A673 (cell line): ENCODE data around the gene SGMS1. TPM values are rescaled to one million over a fixed set of nuclear protein-coding genes. Genes with fewer than 3 reads are reported as not detected.

Experiments
- BruUV-seq: library from RNA; stranded (reverse); fragments of 400-500 nt; replicated peaks from 2 replicates; lab custom pipeline; 2021; lab: Mats Ljungman, UMichigan
- CTCF ChIA-PET: fragments of 300-600 bp; sonication (Branson Sonifier 250); formaldehyde crosslinking; loops from one replicate; lab custom pipeline; 2022; ENCODE audit warnings: antibody characterized with exemption; lab: Charles Lee
- POLR2A ChIA-PET: fragments of 300-600 bp; sonication (Branson Sonifier 250); formaldehyde crosslinking; loops from one replicate; lab custom pipeline; 2022; ENCODE audit warnings: antibody characterized with exemption; ENCODE audit not compliant: low non-redundant PET; lab: Charles Lee
- DNase-seq: peaks from one replicate; pipeline ENCODE4 v3.0.0-alpha.2; 2015; ENCODE audit warnings: low spot score
- H3K27ac ChIP-seq: fragments of 200-600 bp; sonication (generic); 2 replicates; pipeline ENCODE4 v1.5.1; 2016; ENCODE audit warnings: mixed run types, low read depth, mild to moderate bottlenecking, mixed read lengths, antibody characterized with exemption, low read length; ENCODE audit not compliant: poor library complexity, severe bottlenecking
- H3K27me3 ChIP-seq: fragments of 200-600 bp; sonication (generic); replicated peaks from 2 replicates; pipeline ENCODE4 v1.6.1; 2017; ENCODE audit warnings: mixed run types, low read depth, mild to moderate bottlenecking, mixed read lengths, antibody characterized with exemption, low read length; ENCODE audit not compliant: insufficient read depth, poor library complexity
- H3K36me3 ChIP-seq: fragments of 200-600 bp; sonication (generic); 2 replicates; pipeline ENCODE4 v1.6.1; 2016; ENCODE audit warnings: mixed run types, mild to moderate bottlenecking, mixed read lengths, antibody characterized with exemption, low read length; ENCODE audit not compliant: insufficient read depth, poor library complexity, severe bottlenecking
- H3K4me1 ChIP-seq: fragments of 200-600 bp; sonication (generic); 2 replicates; pipeline ENCODE4 v1.6.1; 2017; ENCODE audit warnings: mixed run types, mild to moderate bottlenecking, mixed read lengths, antibody characterized with exemption, low read length; ENCODE audit not compliant: insufficient read depth, poor library complexity, severe bottlenecking
- H3K4me3 ChIP-seq: fragments of 200-600 bp; sonication (generic); 2 replicates; pipeline ENCODE4 v1.5.1; 2016; ENCODE audit warnings: low read depth, mixed run types, mild to moderate bottlenecking, mixed read lengths, low read length; ENCODE audit not compliant: poor library complexity, severe bottlenecking
- H3K9me3 ChIP-seq: fragments of 200-600 bp; sonication (generic); 2 replicates; pipeline ENCODE4 v1.6.1; 2016; ENCODE audit warnings: mixed run types, low read depth, mild to moderate bottlenecking, mixed read lengths, antibody characterized with exemption, low read length; ENCODE audit not compliant: poor library complexity, severe bottlenecking
- EZH2 ChIP-seq: fragments of 200-600 bp; sonication (generic); IDR thresholded peaks from 2 replicates; pipeline ENCODE4 v1.6.1; 2017; ENCODE audit warnings: borderline replicate concordance, low read depth, mild to moderate bottlenecking, mixed read lengths, antibody characterized with exemption, low read length; ENCODE audit not compliant: poor library complexity, severe bottlenecking
- intact Hi-C: fragments of 100-400 bp; cut with micrococcal nuclease; formaldehyde crosslinking; loops from one replicate; pipeline ENCODE4 v1.10.0; 2022; ENCODE audit not compliant: unreplicated experiment
- total RNA-seq: library from RNA; stranded (reverse); gene quantifications from 2 replicates; pipeline ENCODE4 v1.2.3, GENCODE V29; 2021
- TF ChIP-seq, protein P1 (sequence below): fragments of 300-800, 200-600 bp; sonication (generic); conservative IDR thresholded peaks from 2 replicates; pipeline ENCODE4 v1.5.1; 2017; ENCODE audit warnings: low read depth, mild to moderate bottlenecking, antibody characterized with exemption, low read length, moderate library complexity, mixed read lengths

SGMS1 gene
- total RNA-seq, 1 experiment from 2014 or later: 13.0 TPM

DNA sequence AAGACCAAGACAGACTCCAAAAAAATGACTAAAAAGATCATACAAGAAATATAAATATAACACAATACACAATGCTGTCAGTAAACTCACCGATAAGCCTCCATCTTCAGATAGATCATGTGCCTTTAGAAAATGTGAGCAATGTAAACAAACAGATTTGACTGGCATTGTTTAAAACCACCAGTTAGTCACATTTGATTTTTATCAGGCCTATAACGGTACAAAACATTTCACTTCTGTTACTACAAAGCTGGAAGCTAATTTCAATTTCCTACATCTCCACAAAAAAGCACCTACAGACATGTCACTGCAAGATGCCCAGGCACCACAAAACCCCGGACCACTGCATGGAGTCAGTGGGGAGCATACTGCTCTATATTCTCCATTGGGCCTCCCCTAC is 18.9 kb downstream of the SGMS1 start:
- Histone ChIP-seq H3K9me3 (no peaks in the 10 kb centered on the region), H3K4me1 (peaks cover 13% of the 10 kb centered on the region), H3K36me3 (no peaks in the 10 kb centered on the region), H3K27me3 (no peaks in the 10 kb centered on the region), H3K27ac (no peak overlapping the region), H3K4me3 (no peak overlapping the region)
- TF ChIP-seq, protein P1, sequence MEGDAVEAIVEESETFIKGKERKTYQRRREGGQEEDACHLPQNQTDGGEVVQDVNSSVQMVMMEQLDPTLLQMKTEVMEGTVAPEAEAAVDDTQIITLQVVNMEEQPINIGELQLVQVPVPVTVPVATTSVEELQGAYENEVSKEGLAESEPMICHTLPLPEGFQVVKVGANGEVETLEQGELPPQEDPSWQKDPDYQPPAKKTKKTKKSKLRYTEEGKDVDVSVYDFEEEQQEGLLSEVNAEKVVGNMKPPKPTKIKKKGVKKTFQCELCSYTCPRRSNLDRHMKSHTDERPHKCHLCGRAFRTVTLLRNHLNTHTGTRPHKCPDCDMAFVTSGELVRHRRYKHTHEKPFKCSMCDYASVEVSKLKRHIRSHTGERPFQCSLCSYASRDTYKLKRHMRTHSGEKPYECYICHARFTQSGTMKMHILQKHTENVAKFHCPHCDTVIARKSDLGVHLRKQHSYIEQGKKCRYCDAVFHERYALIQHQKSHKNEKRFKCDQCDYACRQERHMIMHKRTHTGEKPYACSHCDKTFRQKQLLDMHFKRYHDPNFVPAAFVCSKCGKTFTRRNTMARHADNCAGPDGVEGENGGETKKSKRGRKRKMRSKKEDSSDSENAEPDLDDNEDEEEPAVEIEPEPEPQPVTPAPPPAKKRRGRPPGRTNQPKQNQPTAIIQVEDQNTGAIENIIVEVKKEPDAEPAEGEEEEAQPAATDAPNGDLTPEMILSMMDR: no peak
- TF ChIP-seq EZH2: no peak
- BruUV-seq: no TSS peak
- intact Hi-C loops: no loop called here
- CTCF ChIA-PET: no interaction called here
- no peak for DNase-seq
- POLR2A ChIA-PET: no interaction called here

DNA sequence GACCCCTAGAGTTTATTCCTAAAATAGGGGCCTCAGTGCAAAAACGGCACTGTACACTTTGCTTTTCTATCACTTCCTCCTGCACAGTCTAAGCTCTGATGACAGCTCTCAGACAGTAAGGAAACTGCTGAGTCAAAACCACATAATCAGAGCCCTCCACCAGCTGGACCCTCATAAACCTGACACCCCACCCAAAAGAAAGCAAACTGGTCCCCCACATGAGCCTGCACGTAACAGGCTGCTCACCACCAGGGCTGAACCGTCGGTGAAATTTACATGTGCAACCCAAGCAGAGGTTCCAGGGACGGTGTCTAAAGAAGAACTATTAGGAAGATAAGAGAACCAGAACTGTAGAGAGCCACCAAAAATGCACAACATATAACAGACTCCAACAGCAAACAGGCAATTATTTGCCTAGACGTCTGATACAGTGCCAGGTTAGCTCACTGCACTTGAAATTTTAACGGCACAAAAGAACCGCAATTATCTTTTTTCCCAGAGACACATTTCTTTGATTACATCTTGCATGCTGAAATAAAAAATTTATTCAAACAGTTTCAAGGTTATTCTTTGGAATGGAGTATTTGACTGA is 19.6 kb downstream of the SGMS1 start:
- no peak for TF ChIP-seq EZH2
- TF ChIP-seq, protein P1: no peak
- Histone ChIP-seq H3K36me3 (no peaks in the 10 kb centered on the region), H3K4me1 (peaks cover 13% of the 10 kb centered on the region), H3K27me3 (no peaks in the 10 kb centered on the region), H3K9me3 (no peaks in the 10 kb centered on the region), H3K4me3 (no peak overlapping the region), H3K27ac (no peak overlapping the region)
- POLR2A ChIA-PET: no interaction called here
- intact Hi-C loops: no loop called here
- CTCF ChIA-PET: no interaction called here
- no TSS peak for BruUV-seq
- no peak for DNase-seq

DNA sequence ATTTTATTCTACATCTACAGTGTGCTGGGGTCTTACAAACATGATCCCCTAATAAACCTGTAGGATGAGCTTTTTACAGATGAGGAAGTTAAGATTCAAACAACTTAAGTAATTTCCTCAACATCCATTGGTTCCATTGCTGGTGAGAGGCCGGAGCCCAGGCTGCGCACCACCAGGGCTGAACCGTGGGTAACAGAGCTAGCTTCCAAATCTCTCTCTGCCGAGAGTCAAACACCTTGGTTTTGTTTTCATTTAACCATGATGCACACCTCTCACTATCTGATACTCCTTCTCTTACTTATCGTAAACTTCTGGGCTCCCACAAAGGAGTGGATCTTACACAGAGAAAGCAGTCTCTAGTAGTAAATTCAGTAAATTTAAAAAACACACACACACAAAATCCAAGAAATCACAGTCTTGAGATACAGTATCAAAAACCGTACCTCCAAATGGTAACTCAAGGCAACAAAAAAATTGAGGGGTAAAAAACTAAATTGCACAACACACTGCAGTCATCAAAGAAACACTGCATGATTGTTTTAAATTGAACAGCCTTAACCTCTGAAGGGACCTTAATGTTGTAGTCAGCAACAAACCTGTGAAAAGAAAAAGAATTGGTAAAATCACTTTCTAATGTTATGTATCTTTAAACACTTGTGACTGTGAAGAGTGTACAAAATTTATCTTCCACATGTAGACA is 20.5 kb downstream of the SGMS1 start:
- H3K36me3 ChIP-seq: no peaks in the 10 kb centered on the region
- TF ChIP-seq, protein P1: no peak
- TF ChIP-seq EZH2: no peak
- ChIA-PET CTCF (no interaction called here), POLR2A (no interaction called here)
- DNase-seq: no peak
- H3K27me3 ChIP-seq: no peaks in the 10 kb centered on the region
- no peak overlapping the region for H3K4me3 ChIP-seq
- intact Hi-C loops: no loop called here
- no peaks in the 10 kb centered on the region for H3K9me3 ChIP-seq
- BruUV-seq: no TSS peak
- no peak overlapping the region for H3K27ac ChIP-seq
- H3K4me1 ChIP-seq: peaks cover 13% of the 10 kb centered on the region
